Measurements from ENCODE around the gene DYRK3. TPM values are rescaled to one million over a fixed set of nuclear protein-coding genes. Genes with fewer than 3 reads are reported as not detected.

The DYRK3 gene
- total and polyA plus RNA-seq, 2 donors (not counting 1 experiment from before 2014, with no cell fraction given) = 10.2 to 38.5 TPM

GRCh38 chr1:206695733-206696132, 60.4 kb downstream of the DYRK3 start:
- peaks cover 5% of the 10 kb centered on the region for H4K20me1 ChIP-seq (ENCODE audit: control insufficient read depth, extremely low read depth, insufficient read depth, low read length)
- H3K4me1 ChIP-seq (ENCODE audit: control insufficient read depth, extremely low read depth, insufficient read depth, low read length) = peaks cover 46% of the 10 kb centered on the region
- H3K36me3 ChIP-seq (ENCODE audit: control insufficient read depth, insufficient read depth, low read length) = peaks cover 5% of the 10 kb centered on the region
- H2AFZ ChIP-seq (ENCODE audit: low read length) = no peak overlapping the region
- H3K9ac ChIP-seq (ENCODE audit: insufficient read depth, low read length) = no peak overlapping the region
- H3K9me3 ChIP-seq (ENCODE audit: control insufficient read depth, insufficient read depth, low read depth, low read length) = no peaks in the 10 kb centered on the region
- no peak overlapping the region for H3K4me2 ChIP-seq (ENCODE audit: extremely low read depth, insufficient read depth, low read length)
- H3K79me2 ChIP-seq (ENCODE audit: control insufficient read depth, insufficient read depth, low read length) = peaks cover 97% of the 10 kb centered on the region
- H3K27me3 ChIP-seq (ENCODE audit: control insufficient read depth, insufficient read depth, low read length) = no peaks in the 10 kb centered on the region
- DNase-seq (ENCODE audit: low read depth in 2 of 2) = no peak
- no peak overlapping the region for H3K27ac ChIP-seq (ENCODE audit: insufficient read depth, low read length)
- TF ChIP-seq CTCF (conservative IDR thresholded peaks at IDR 0.05 in 1 of 2, IDR thresholded peaks at IDR 0.05 in 1 of 2; ENCODE audit: low read depth in 1 of 2, low read length in 2 of 2) (no peak), EZH2 (IDR thresholded peaks at IDR 0.05; ENCODE audit: low read length, missing control alignments) (no peak)
- no peak overlapping the region for H3K4me3 ChIP-seq (replicated peaks in 1 of 4; ENCODE audit: control extremely low read depth in 1 of 4, insufficient read depth in 1 of 4, low read depth in 3 of 4, low read length in 4 of 4)

- Histone ChIP-seq H3K27ac (ENCODE audit: insufficient read depth, low read length) (no peak overlapping the region), H3K4me1 (ENCODE audit: control insufficient read depth, extremely low read depth, insufficient read depth, low read length) (peaks cover 35% of the 10 kb centered on the region), H3K9me3 (ENCODE audit: control insufficient read depth, insufficient read depth, low read depth, low read length) (no peaks in the 10 kb centered on the region), H3K36me3 (ENCODE audit: control insufficient read depth, insufficient read depth, low read length) (peaks cover 5% of the 10 kb centered on the region), H2AFZ (ENCODE audit: low read length) (no peak overlapping the region), H3K4me3 (replicated peaks in 1 of 4; ENCODE audit: control extremely low read depth in 1 of 4, insufficient read depth in 1 of 4, low read depth in 3 of 4, low read length in 4 of 4) (no peak overlapping the region), H3K9ac (ENCODE audit: insufficient read depth, low read length) (no peak overlapping the region), H3K79me2 (ENCODE audit: control insufficient read depth, insufficient read depth, low read length) (peaks cover 98% of the 10 kb centered on the region), H3K4me2 (ENCODE audit: extremely low read depth, insufficient read depth, low read length) (no peak overlapping the region), H3K27me3 (ENCODE audit: control insufficient read depth, insufficient read depth, low read length) (no peaks in the 10 kb centered on the region), H4K20me1 (ENCODE audit: control insufficient read depth, extremely low read depth, insufficient read depth, low read length) (peaks cover 5% of the 10 kb centered on the region)
- TF ChIP-seq CTCF (conservative IDR thresholded peaks at IDR 0.05 in 1 of 2, IDR thresholded peaks at IDR 0.05 in 1 of 2; ENCODE audit: low read depth in 1 of 2, low read length in 2 of 2) (no peak), EZH2 (IDR thresholded peaks at IDR 0.05; ENCODE audit: low read length, missing control alignments) (no peak)
- no peak for DNase-seq (ENCODE audit: low read depth in 2 of 2)
Measured at GRCh38 chr1:206696812-206697585, 61.7 kb downstream of the DYRK3 start.

- Histone ChIP-seq H4K20me1 (ENCODE audit: control insufficient read depth, extremely low read depth, insufficient read depth, low read length) (peaks cover 5% of the 10 kb centered on the region), H3K4me3 (replicated peaks in 1 of 4; ENCODE audit: control extremely low read depth in 1 of 4, insufficient read depth in 1 of 4, low read depth in 3 of 4, low read length in 4 of 4) (no peak overlapping the region), H2AFZ (ENCODE audit: low read length) (no peak overlapping the region), H3K9ac (ENCODE audit: insufficient read depth, low read length) (no peak overlapping the region), H3K4me1 (ENCODE audit: control insufficient read depth, extremely low read depth, insufficient read depth, low read length) (peaks cover 25% of the 10 kb centered on the region), H3K9me3 (ENCODE audit: control insufficient read depth, insufficient read depth, low read depth, low read length) (no peaks in the 10 kb centered on the region), H3K27me3 (ENCODE audit: control insufficient read depth, insufficient read depth, low read length) (no peaks in the 10 kb centered on the region), H3K79me2 (ENCODE audit: control insufficient read depth, insufficient read depth, low read length) (peaks cover 98% of the 10 kb centered on the region), H3K36me3 (ENCODE audit: control insufficient read depth, insufficient read depth, low read length) (peaks cover 5% of the 10 kb centered on the region), H3K4me2 (ENCODE audit: extremely low read depth, insufficient read depth, low read length) (no peak overlapping the region), H3K27ac (ENCODE audit: insufficient read depth, low read length) (no peak overlapping the region)
- DNase-seq (ENCODE audit: low read depth in 2 of 2) = no peak
- TF ChIP-seq EZH2 (IDR thresholded peaks at IDR 0.05; ENCODE audit: low read length, missing control alignments) (no peak), CTCF (conservative IDR thresholded peaks at IDR 0.05 in 1 of 2, IDR thresholded peaks at IDR 0.05 in 1 of 2; ENCODE audit: low read depth in 1 of 2, low read length in 2 of 2) (no peak)
Measured at GRCh38 chr1:206698011-206698410, 62.7 kb downstream of the DYRK3 start.

Other genes with a start within 250 kb of the DYRK3 start
- gene IKBKE, start 165.1 kb upstream of the DYRK3 start, total RNA-seq = 9.6 and 10.0 TPM in 2 replicates
- gene IKBKE, start 165.1 kb upstream of the DYRK3 start, polyA plus RNA-seq = 12.4 and 13.1 TPM in 2 replicates
- 1.8 and 3.0 TPM in 2 replicates for gene RASSF5, start 128.0 kb upstream of the DYRK3 start, total RNA-seq
- 1.3 and 2.2 TPM in 2 replicates for gene RASSF5, start 128.0 kb upstream of the DYRK3 start, polyA plus RNA-seq
- gene EIF2D, start 23.1 kb upstream of the DYRK3 start, total RNA-seq = 50.1 and 53.0 TPM in 2 replicates
- gene EIF2D, start 23.1 kb upstream of the DYRK3 start, polyA plus RNA-seq = 59.8 and 67.3 TPM in 2 replicates
- 31.3 and 51.9 TPM in 2 replicates for gene MAPKAPK2, start 49.4 kb downstream of the DYRK3 start, total RNA-seq
- gene MAPKAPK2, start 49.4 kb downstream of the DYRK3 start, polyA plus RNA-seq = 74.4 and 85.7 TPM in 2 replicates
- not detected in 2 replicates for gene IL19, start 135.2 kb downstream of the DYRK3 start, total RNA-seq
- gene IL19, start 135.2 kb downstream of the DYRK3 start, polyA plus RNA-seq = not detected in 2 replicates
- gene IL10, start 137.0 kb downstream of the DYRK3 start, total RNA-seq = not detected in 2 replicates
- gene IL10, start 137.0 kb downstream of the DYRK3 start, polyA plus RNA-seq = not detected in 2 replicates
- not detected in 2 replicates for gene IL20, start 230.1 kb downstream of the DYRK3 start, total RNA-seq
- not detected in 2 replicates for gene IL20, start 230.1 kb downstream of the DYRK3 start, polyA plus RNA-seq